Esophagus squamous epithelium (tissue), 5 donors: ENCODE results near the gene TLCD2. TPM values are rescaled to one million over a fixed set of nuclear protein-coding genes. Genes with fewer than 3 reads are reported as not detected.

Experiments used
- DNase-seq: peaks from one replicate; lab custom pipeline; 2025; lab: John Stamatoyannopoulos, UW
- H3K27ac ChIP-seq, 4 donors: fragments of 200-600 bp; sonication (generic); one replicate each; pipeline ENCODE4 v1.5.1; 2016 to 2019; ENCODE audit warnings: mild to moderate bottlenecking in 1 of 4
- H3K27me3 ChIP-seq, 4 donors: fragments of 200-600 bp; sonication (generic); 1 replicate in 3 of 4; 2 replicates in 1 of 4; pipeline versions ENCODE4 v1.5.1 to v1.6.0; 2017 to 2021; ENCODE audit warnings: antibody characterized with exemption in 1 of 4
- H3K36me3 ChIP-seq, 3 donors: fragments of 200-600 bp; sonication (generic); one replicate each; pipeline ENCODE4 v1.5.1; 2016 to 2019
- H3K4me1 ChIP-seq, 3 donors: fragments of 200-600 bp; sonication (generic); one replicate each; pipeline ENCODE4 v1.5.1; 2017 to 2019
- H3K4me3 ChIP-seq, 4 donors: fragments of 200-600 bp; sonication (generic); 1 replicate in 3 of 4; 2 replicates in 1 of 4; pipeline ENCODE4 v1.5.1; 2016 to 2019; ENCODE audit warnings: mild to moderate bottlenecking in 2 of 4, moderate library complexity in 1 of 4
- H3K9me3 ChIP-seq, 3 donors: fragments of 200-600 bp; sonication (generic); one replicate each; pipeline ENCODE4 v1.5.1; 2016 to 2019
- POLR2A ChIP-seq, 4 donors: fragments of 450-650 bp; IDR thresholded peaks; one replicate each; pipeline ENCODE4 v1.6.1; 2017; ENCODE audit warnings: antibody characterized with exemption in 4 of 4, mild to moderate bottlenecking in 4 of 4, moderate library complexity in 3 of 4
- WGBS, 2 donors: methylation state at CpG; one replicate each; pipeline ENCODE4 v1.1.5; 2018; 5-methylcytosine and 5-hydroxymethylcytosine counted together
- intact Hi-C: fragments of 100-400 bp; cut with DNase I; formaldehyde crosslinking; loops from one replicate; pipeline ENCODE4 v1.15.0; 2022
- total RNA-seq, 4 donors: library from RNA; depleted of rRNA; stranded (reverse); fragments of >200 nt; gene quantifications; one replicate each; pipeline ENCODE4 v1.1.0, GENCODE V29; 2016
- TF ChIP-seq, protein P1 (sequence below), 6 experiments: fragments of 450-650 bp in 4 of 6; fragments of 200-600 bp in 2 of 6; sonication (generic) in 2 of 6; IDR thresholded peaks; one replicate each; pipeline ENCODE4 v1.5.1; 2016 to 2019; ENCODE audit warnings: antibody characterized with exemption in 6 of 6, mild to moderate bottlenecking in 4 of 6, moderate library complexity in 4 of 6
- donor health status: DM: yes; HTN: yes; CAD: no.

Gene TLCD2
- total RNA-seq, 4 donors from 2014 or later: 4.2 to 6.0 (median 5.6) TPM

DNA sequence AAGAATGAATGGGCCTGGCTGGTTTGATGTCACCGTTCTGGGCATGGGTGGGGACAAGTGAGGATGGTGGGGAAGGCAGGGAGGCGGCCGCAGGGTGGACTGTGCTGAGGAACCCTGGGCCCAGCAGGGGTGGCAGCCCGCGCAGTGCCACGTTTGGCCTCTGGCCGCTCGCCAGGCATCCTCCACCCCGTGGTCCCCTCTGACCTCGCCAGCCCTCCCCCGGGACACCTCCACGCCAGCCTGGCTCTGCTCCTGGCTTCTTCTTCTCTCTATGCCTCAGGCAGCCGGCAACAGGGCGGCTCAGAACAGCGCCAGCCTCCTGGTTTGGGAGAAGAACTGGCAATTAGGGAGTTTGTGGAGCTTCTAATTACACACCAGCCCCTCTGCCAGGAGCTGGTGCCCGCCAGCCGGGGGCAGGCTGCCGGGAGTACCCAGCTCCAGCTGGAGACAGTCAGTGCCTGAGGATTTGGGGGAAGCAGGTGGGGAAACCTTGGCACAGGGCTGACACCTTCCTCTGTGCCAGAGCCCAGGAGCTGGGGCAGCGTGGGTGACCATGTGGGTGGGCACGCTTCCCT, 45.2 kb upstream of the TLCD2 start:
- Histone ChIP-seq H3K36me3 (no peaks in the 10 kb centered on the region), H3K27me3 (no peaks in the 10 kb centered on the region), H3K9me3 (no peaks in the 10 kb centered on the region), H3K4me1 (peaks cover 20 to 73% (median 51%) of the 10 kb centered on the region in 3 donors), H3K27ac (peak overlapping the region in 3 of 4 donors; percentile 38 to 85 (median 44)), H3K4me3 (no peak overlapping the region)
- TF ChIP-seq POLR2A (IDR thresholded peaks at IDR 0.05): no peak
- TF ChIP-seq, protein P1, sequence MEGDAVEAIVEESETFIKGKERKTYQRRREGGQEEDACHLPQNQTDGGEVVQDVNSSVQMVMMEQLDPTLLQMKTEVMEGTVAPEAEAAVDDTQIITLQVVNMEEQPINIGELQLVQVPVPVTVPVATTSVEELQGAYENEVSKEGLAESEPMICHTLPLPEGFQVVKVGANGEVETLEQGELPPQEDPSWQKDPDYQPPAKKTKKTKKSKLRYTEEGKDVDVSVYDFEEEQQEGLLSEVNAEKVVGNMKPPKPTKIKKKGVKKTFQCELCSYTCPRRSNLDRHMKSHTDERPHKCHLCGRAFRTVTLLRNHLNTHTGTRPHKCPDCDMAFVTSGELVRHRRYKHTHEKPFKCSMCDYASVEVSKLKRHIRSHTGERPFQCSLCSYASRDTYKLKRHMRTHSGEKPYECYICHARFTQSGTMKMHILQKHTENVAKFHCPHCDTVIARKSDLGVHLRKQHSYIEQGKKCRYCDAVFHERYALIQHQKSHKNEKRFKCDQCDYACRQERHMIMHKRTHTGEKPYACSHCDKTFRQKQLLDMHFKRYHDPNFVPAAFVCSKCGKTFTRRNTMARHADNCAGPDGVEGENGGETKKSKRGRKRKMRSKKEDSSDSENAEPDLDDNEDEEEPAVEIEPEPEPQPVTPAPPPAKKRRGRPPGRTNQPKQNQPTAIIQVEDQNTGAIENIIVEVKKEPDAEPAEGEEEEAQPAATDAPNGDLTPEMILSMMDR (IDR thresholded peaks at IDR 0.05): no peak
- no peak for DNase-seq
- intact Hi-C loops: no loop called here
- WGBS, 2 donors: 43 to 65% methylated on average over 3 to 9 of the region's 20 CpGs

DNA sequence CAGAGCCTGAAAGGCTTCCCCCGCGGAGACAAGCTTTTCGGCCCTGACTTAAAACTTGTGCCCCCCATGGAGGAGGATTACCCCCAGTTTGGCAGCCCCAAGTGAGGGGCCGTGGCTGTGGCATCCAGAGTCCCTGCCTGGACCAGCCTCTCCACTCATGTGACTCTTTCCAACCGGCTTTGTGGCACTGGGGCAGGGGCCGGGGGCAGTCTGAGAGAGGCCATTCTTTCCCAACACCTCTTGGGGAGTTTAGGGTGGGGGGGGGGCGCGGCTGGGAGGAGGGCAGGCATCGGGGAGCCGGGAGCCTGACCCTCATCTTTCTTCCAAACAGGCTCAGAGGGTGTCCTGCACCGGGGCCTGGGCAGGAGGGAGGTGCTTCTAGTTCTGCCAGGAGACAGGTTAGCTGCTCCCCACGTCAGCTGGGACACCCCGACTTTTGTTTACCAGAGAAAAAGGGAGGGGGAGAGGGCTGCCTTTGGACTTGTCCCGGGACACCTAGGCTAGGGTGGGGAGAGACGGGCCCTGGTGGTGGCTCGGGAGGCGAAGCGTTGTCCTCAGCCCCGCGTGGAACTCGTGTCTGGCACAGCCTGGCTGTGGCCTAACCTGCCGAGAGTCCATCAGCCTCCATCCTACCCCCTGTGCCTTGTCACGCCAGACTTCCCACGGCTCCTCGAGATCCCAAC, 44.4 kb upstream of the TLCD2 start:
- intact Hi-C loops: no loop called here
- no peak overlapping the region for H3K4me3 ChIP-seq
- H3K27me3 ChIP-seq: no peaks in the 10 kb centered on the region
- peak overlapping the region; percentile 18 to 85 (median 38) for H3K27ac ChIP-seq
- H3K9me3 ChIP-seq: no peaks in the 10 kb centered on the region
- H3K4me1 ChIP-seq: peaks cover 20 to 72% (median 47%) of the 10 kb centered on the region in 3 donors
- no peaks in the 10 kb centered on the region for H3K36me3 ChIP-seq
- TF ChIP-seq POLR2A (IDR thresholded peaks at IDR 0.05): no peak
- TF ChIP-seq, protein P1 (IDR thresholded peaks at IDR 0.05): no peak
- no peak for DNase-seq
- WGBS, 2 donors: 36 to 58% methylated on average over 4 to 12 of the region's 25 CpGs

DNA sequence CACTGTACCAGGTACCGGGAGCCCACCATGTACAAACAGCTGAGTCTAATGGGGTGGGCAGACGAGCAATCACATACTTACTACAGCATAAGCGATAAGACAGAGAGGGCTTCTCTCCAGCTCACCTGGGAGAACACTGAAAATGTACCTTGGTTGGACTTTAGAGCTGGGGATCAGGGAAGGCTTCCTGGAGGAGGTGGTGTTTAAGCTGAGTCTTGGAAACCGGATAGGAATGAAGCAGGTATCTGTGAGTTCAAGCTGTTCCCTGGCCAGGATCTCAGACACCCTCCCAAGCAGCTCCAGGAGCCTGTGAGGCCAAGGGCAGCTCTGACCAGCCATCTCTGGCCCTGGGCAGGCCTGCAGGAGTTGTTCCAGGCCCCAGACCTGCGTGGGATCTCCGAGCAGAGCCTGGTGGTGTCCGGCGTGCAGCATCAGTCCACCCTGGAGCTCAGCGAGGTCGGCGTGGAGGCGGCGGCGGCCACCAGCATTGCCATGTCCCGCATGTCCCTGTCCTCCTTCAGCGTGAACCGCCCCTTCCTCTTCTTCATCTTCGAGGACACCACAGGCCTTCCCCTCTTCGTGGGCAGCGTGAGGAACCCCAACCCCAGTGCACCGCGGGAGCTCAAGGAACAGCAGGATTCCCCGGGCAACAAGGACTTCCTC, 43.7 kb upstream of the TLCD2 start:
- peaks cover 17 to 66% (median 41%) of the 10 kb centered on the region in 3 donors for H3K4me1 ChIP-seq
- H3K4me3 ChIP-seq: no peak overlapping the region
- no peaks in the 10 kb centered on the region for H3K27me3 ChIP-seq
- H3K9me3 ChIP-seq: no peaks in the 10 kb centered on the region
- H3K36me3 ChIP-seq: no peaks in the 10 kb centered on the region
- intact Hi-C loops: no loop called here
- TF ChIP-seq, protein P1 (IDR thresholded peaks at IDR 0.05): no peak
- TF ChIP-seq POLR2A (IDR thresholded peaks at IDR 0.05): no peak
- no peak for DNase-seq
- 75 to 92% methylated on average over 11 to 12 of the region's 23 CpGs for WGBS, 2 donors
- peak overlapping the region in 3 of 4 donors; percentile 18 to 85 (median 62) for H3K27ac ChIP-seq

GRCh38 chr17:1752425-1753262, 42.5 kb upstream of the TLCD2 start:
- intact Hi-C loops: no loop called here

More at GRCh38 chr17:1752425-1753262, 42.5 kb upstream of the TLCD2 start:
- peaks cover 17 to 77% (median 41%) of the 10 kb centered on the region in 3 donors for H3K4me1 ChIP-seq
- WGBS, 2 donors: 14 to 39% methylated on average over 8 to 12 of the region's 18 CpGs
- DNase-seq: no peak
- H3K9me3 ChIP-seq: no peaks in the 10 kb centered on the region
- TF ChIP-seq POLR2A (IDR thresholded peaks at IDR 0.05): peak in 1 of 4 donors; percentile 4
- TF ChIP-seq, protein P1 (IDR thresholded peaks at IDR 0.05): no peak
- H3K27me3 ChIP-seq: no peaks in the 10 kb centered on the region
- peak overlapping the region; percentile 62 to 87 (median 80) for H3K27ac ChIP-seq
- H3K4me3 ChIP-seq: peak overlapping the region in 3 of 4 donors; percentile 2 to 57 (median 29)
- H3K36me3 ChIP-seq: no peaks in the 10 kb centered on the region
